LHCN-M2 (cell line): ENCODE data around the gene ANKRD49. TPM values are rescaled to one million over a fixed set of nuclear protein-coding genes. Genes with fewer than 3 reads are reported as not detected.
A peak's percentile ranks its signal among the peaks of the same experiment; 100 is the strongest.

Source experiments
- DNase-seq: peaks from one replicate; pipeline ENCODE4 v3.0.0-alpha.2; 2012; ENCODE audit warnings: low read depth
- total RNA-seq: library from RNA; depleted of rRNA; stranded (reverse); fragments of >200 nt; gene quantifications from 2 replicates; pipeline ENCODE4 v1.2.3, GENCODE V29; 2014; rRNA removed

ANKRD49 gene
- total RNA-seq, 1 experiment from 2014 or later, result 11.5 TPM

DNA sequence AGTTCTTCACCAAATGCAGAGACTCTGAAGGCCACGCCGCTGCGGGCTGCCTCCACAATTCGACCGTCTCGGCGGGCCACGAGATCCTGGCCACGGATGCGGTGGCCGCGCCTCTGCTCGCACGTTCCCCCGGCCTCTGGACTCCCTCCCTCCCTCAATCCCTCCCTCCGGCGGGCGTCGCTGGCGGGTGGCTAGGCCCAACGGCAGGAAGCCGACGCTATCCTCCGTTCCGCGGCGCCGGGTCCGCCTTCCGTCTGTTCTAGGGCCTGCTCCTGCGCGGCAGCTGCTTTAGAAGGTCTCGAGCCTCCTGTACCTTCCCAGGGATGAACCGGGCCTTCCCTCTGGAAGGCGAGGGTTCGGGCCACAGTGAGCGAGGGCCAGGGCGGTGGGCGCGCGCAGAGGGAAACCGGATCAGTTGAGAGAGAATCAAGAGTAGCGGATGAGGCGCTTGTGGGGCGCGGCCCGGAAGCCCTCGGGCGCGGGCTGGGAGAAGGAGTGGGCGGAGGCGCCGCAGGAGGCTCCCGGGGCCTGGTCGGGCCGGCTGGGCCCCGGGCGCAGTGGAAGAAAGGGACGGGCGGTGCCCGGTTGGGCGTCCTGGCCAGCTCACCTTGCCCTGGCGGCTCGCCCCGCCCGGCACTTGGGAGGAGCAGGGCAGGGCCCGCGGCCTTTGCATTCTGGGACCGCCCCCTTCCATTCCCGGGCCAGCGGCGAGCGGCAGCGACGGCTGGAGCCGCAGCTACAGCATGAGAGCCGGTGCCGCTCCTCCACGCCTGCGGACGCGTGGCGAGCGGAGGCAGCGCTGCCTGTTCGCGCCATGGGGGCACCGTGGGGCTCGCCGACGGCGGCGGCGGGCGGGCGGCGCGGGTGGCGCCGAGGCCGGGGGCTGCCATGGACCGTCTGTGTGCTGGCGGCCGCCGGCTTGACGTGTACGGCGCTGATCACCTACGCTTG, 50.2 kb downstream of the ANKRD49 start, which contains the start of gene FUT4:
TSS of gene FUT4 (plus strand) at position 227 of the 951 bp plus-strand sequence. CDS start at position 440, 213 bp downstream.
- peak; percentile 75 for DNase-seq

DNA sequence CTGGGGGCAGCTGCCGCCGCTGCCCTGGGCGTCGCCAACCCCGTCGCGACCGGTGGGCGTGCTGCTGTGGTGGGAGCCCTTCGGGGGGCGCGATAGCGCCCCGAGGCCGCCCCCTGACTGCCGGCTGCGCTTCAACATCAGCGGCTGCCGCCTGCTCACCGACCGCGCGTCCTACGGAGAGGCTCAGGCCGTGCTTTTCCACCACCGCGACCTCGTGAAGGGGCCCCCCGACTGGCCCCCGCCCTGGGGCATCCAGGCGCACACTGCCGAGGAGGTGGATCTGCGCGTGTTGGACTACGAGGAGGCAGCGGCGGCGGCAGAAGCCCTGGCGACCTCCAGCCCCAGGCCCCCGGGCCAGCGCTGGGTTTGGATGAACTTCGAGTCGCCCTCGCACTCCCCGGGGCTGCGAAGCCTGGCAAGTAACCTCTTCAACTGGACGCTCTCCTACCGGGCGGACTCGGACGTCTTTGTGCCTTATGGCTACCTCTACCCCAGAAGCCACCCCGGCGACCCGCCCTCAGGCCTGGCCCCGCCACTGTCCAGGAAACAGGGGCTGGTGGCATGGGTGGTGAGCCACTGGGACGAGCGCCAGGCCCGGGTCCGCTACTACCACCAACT, 51.0 kb downstream of the ANKRD49 start:
- no peak for DNase-seq

DNA sequence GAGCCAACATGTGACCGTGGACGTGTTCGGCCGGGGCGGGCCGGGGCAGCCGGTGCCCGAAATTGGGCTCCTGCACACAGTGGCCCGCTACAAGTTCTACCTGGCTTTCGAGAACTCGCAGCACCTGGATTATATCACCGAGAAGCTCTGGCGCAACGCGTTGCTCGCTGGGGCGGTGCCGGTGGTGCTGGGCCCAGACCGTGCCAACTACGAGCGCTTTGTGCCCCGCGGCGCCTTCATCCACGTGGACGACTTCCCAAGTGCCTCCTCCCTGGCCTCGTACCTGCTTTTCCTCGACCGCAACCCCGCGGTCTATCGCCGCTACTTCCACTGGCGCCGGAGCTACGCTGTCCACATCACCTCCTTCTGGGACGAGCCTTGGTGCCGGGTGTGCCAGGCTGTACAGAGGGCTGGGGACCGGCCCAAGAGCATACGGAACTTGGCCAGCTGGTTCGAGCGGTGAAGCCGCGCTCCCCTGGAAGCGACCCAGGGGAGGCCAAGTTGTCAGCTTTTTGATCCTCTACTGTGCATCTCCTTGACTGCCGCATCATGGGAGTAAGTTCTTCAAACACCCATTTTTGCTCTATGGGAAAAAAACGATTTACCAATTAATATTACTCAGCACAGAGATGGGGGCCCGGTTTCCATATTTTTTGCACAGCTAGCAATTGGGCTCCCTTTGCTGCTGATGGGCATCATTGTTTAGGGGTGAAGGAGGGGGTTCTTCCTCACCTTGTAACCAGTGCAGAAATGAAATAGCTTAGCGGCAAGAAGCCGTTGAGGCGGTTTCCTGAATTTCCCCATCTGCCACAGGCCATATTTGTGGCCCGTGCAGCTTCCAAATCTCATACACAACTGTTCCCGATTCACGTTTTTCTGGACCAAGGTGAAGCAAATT, 51.7 kb downstream of the ANKRD49 start:
- DNase-seq, result no peak

DNA sequence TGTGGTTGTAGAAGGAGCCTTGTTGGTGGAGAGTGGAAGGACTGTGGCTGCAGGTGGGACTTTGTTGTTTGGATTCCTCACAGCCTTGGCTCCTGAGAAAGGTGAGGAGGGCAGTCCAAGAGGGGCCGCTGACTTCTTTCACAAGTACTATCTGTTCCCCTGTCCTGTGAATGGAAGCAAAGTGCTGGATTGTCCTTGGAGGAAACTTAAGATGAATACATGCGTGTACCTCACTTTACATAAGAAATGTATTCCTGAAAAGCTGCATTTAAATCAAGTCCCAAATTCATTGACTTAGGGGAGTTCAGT, 52.3 kb downstream of the ANKRD49 start:
- DNase-seq, result no peak

DNA sequence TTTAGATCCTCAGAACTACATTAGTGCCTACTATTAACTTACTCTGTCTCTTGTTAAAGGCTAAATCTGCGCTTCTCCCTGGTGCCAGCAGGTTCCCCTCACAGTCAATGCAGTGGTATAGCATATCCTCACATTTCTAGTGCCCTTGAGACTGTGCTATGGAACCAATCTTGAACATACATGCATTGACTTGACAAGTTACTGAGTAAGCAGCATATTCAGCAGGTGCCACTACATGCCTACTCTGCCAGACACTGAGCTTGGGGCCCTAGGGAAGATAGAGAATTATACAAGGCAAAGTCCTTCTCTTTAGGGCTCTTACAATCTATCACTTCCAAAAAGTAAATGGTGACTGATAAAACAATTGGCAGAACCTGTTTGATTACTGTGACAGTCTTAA, 53.1 kb downstream of the ANKRD49 start:
- no peak for DNase-seq

DNA sequence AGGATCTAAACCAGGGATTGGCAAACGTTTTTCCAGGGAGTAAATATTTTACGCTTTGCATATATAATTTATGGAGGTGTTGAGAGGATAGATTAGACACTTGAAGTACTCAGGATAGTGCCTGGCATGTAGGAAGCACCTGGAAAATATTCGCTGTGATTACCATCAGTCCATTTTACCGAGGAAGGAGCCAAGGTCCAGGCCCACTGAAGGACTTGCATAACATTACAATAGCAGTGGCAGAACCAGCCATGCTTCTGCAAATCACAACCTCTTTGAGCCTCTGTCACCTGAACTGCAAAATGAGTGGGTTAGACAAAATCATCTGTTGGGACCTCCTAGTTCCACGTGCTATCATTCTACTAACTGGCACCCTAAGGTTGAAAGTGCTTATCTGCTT, 55.4 kb downstream of the ANKRD49 start:
- DNase-seq, result no peak

Other genes with a start within 250 kb of the ANKRD49 start
- not detected in 2 replicates for gene IZUMO1R, start 189.4 kb upstream of the ANKRD49 start, total RNA-seq
- not detected in 2 replicates for gene GPR83, start 92.6 kb upstream of the ANKRD49 start, total RNA-seq
- 12.9 and 19.0 TPM in 2 replicates for gene MRE11, start 140 bp upstream of the ANKRD49 start, total RNA-seq
- not detected in 2 replicates for gene C11orf97, start 18.5 kb downstream of the ANKRD49 start, total RNA-seq
- 4.7 and 4.8 TPM in 2 replicates for gene FUT4, start 49.9 kb downstream of the ANKRD49 start, total RNA-seq
- 0.52 and 1.2 TPM in 2 replicates for gene PIWIL4, start 73.4 kb downstream of the ANKRD49 start, total RNA-seq